Psoas muscle (tissue), 8 donors: ENCODE data around the gene DDI2. TPM values are rescaled to one million over a fixed set of nuclear protein-coding genes. Genes with fewer than 3 reads are reported as not detected.

Experiments
- ATAC-seq, 4 donors: fragments of 200-7000 bp; cut with Tn5 transposase; one replicate each; pipeline ENCODE4 v1.9.1; 2020; ENCODE audit warnings: moderate library complexity in 3 of 4, mild to moderate bottlenecking in 2 of 4
- DNase-seq, 2 donors: peaks; one replicate each; pipeline ENCODE4 v3.0.0-alpha.2; 2020
- H3K27ac ChIP-seq: fragments of 200-600 bp; one replicate; pipeline ENCODE4 v1.8.0; 2022
- H3K27me3 ChIP-seq, 3 donors: fragments of 200-600 bp in 1 of 3; one replicate each; pipeline versions ENCODE4 v1.6.1 to v1.8.0; 2013 to 2022; ENCODE audit warnings: low read length in 2 of 3, mild to moderate bottlenecking in 2 of 3, moderate library complexity in 1 of 3; ENCODE audit not compliant: insufficient read depth in 3 of 3
- H3K36me3 ChIP-seq, 2 donors: fragments of 200-600 bp in 1 of 2; one replicate each; pipeline versions ENCODE4 v1.6.1 to v1.8.0; 2013 to 2022; ENCODE audit warnings: low read depth in 1 of 2, mild to moderate bottlenecking in 1 of 2, moderate library complexity in 1 of 2; ENCODE audit not compliant: insufficient read depth in 1 of 2
- H3K4me1 ChIP-seq: fragments of 200-600 bp; one replicate; pipeline ENCODE4 v1.8.0; 2022
- H3K4me3 ChIP-seq: fragments of 200-600 bp; one replicate; pipeline ENCODE4 v1.8.0; 2022; ENCODE audit warnings: mild to moderate bottlenecking
- H3K9me3 ChIP-seq: fragments of 200-600 bp; one replicate; pipeline ENCODE4 v1.8.0; 2022
- CTCF ChIP-seq: fragments of 200-600 bp; IDR thresholded peaks from one replicate; pipeline ENCODE4 v1.8.0; 2022; ENCODE audit warnings: antibody characterized with exemption
- WGBS, 3 donors: extraction: QIAGEN DNeasy Blood & Tissue Kit; methylation state at CpG; one replicate each; pipeline versions ENCODE4 v1.1.6 to v1.1.7; 2013; 5-methylcytosine and 5-hydroxymethylcytosine counted together
- intact Hi-C, 2 donors: fragments of 100-400 bp; cut with DNase I; formaldehyde crosslinking; loops; one replicate each; pipeline versions ENCODE4 v1.11.0 to v1.14.2; 2022
- polyA plus RNA-seq, 3 donors: library from polyadenylated mRNA; stranded (reverse); fragments of 200-250 nt; gene quantifications; one replicate each; pipeline ENCODE4 v1.2.3, GENCODE V29; 2013
- total RNA-seq, 4 donors: library from RNA; stranded (reverse); fragmentation: NEBNext Ultra II Directional in 2 of 4; extraction: Animal tissue kit (Norgen Biotek cat#: 25700) in 2 of 4; gene quantifications; one replicate each; pipeline versions ENCODE4 v1.2.1 to v1.2.4, GENCODE V29; 2021 to 2023
- donor health status: healthy with polysubstance abuse.
- donor health status: DM: no; HTN: no; CAD: no; lungs with moderate emphysema.
- donor health status: Bipolar disorder and iron deficiency.
- donor health status: healthy.
- donor health status: DM: yes; HTN: yes; CAD: no.
- donor health status: DM: no; HTN: no; CAD: no.
- donor health status: DM: no; HTN: no; CAD: no.
- donor health status: DM: yes; HTN: yes; CAD: no.

Gene DDI2
- total and polyA plus RNA-seq, 7 donors, result 4.8 to 80.2 (median 35.4) TPM

DNA sequence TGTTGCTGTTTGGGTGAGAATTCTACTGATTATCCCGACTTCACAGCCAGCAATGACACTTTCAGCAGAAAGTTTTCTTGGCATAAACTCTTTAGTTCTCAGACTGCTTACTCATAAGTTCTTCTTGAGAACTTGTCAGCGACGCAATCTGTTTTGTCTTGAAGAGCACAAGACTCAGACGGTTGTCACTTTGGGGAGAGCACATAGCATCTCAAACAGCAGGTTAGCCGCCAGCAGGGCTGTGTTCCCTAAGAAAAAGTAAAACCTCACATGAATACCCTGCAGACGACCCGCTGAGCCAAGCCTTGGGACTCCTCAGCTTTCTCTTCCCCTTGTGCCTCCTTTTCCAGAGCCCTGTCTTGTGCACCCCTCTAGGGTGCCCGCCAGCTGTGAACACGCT, 43.8 kb upstream of the DDI2 start:
- Histone ChIP-seq H3K27me3 (no peaks in the 10 kb centered on the region), H3K4me3 (no peak overlapping the region), H3K9me3 (no peaks in the 10 kb centered on the region), H3K36me3 (peaks cover 2 to 25% of the 10 kb centered on the region in 2 donors), H3K27ac (peak overlapping the region; percentile 95), H3K4me1 (peaks cover 18% of the 10 kb centered on the region)
- ATAC-seq, result peak in 2 of 4 donors; percentile 6 to 23
- DNase-seq, result no peak
- intact Hi-C loops, result no loop called here
- no peak for TF ChIP-seq CTCF
- WGBS, 3 donors, result 70 to 85% (median 77%) methylated on average over 9 of the region's 9 CpGs

GRCh38 chr1:15574741-15575140, 42.5 kb upstream of the DDI2 start:
- H3K4me1 ChIP-seq, result peaks cover 29% of the 10 kb centered on the region
- no peak for DNase-seq
- H3K4me3 ChIP-seq, result no peak overlapping the region
- no peak for TF ChIP-seq CTCF
- ATAC-seq, result peak in 1 of 4 donors; percentile 25
- WGBS, 3 donors, result 30 to 50% (median 31%) methylated on average over 6 of the region's 6 CpGs
- H3K27ac ChIP-seq, result peak overlapping the region; percentile 95
- H3K27me3 ChIP-seq, result no peaks in the 10 kb centered on the region
- intact Hi-C loops, result no loop called here
- no peaks in the 10 kb centered on the region for H3K9me3 ChIP-seq
- peaks cover 0 to 12% of the 10 kb centered on the region in 2 donors for H3K36me3 ChIP-seq

DNA sequence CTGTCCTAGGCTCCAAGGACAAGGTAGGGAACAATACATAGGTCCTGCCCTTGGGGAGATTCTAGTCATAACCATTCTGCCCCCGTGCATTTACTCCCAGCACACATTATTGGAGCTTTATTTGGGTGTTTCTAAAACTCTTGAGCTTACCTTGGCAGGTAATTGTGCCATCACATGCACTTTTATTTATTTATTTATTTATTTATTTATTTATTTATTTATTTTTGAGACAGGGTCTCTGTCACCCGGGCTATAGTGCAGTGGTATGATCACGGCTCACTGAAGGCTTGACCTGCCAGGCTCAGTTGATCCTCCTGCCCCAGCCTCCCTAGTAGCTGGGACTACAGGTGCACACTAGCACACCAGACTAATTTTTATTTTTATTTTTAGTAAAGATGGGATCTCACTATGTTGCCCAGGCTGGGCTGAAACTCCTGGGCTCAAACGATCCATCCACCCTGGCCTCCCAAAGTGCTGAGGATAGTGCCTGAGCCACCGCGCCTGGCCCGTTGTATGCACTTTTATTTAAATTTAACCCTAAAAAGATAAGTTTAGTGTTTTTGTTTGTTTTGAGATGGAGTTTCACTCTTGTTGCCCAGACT, 41.6 kb upstream of the DDI2 start:
- no peak for TF ChIP-seq CTCF
- DNase-seq, result no peak
- no peak overlapping the region for H3K4me3 ChIP-seq
- H3K9me3 ChIP-seq, result no peaks in the 10 kb centered on the region
- H3K27ac ChIP-seq, result peak overlapping the region; percentile 95
- intact Hi-C loops, result no loop called here
- peaks cover 0 to 3% of the 10 kb centered on the region in 2 donors for H3K36me3 ChIP-seq
- no peaks in the 10 kb centered on the region for H3K27me3 ChIP-seq
- H3K4me1 ChIP-seq, result peaks cover 37% of the 10 kb centered on the region
- WGBS, 3 donors, result 94 to 96% (median 94%) methylated on average over 7 of the region's 7 CpGs
- ATAC-seq, result no peak

DNA sequence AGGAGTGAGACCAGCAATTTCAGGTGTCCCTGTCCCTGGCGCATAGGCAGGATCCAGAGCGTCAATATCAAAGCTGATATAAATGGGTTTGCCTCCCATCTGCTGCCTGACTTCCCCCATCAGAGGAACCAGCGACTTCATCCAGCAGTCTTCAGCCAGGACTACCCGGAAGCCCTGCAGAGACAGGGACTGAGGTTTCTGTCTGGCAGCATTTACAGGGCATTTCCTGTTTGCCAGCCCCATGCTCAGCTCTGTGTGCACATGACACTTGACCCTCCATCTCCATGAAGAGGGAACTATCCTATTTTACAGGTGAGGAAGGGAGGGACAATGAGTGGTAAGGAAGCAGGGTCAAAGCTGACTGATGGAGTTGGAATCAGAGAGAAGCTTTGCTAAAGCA, 39.6 kb upstream of the DDI2 start:
- Histone ChIP-seq H3K9me3 (no peaks in the 10 kb centered on the region), H3K27me3 (no peaks in the 10 kb centered on the region), H3K4me3 (no peak overlapping the region), H3K27ac (peak overlapping the region; percentile 95), H3K4me1 (peaks cover 39% of the 10 kb centered on the region), H3K36me3 (no peaks in the 10 kb centered on the region)
- no peak for ATAC-seq
- 44 to 68% (median 57%) methylated on average over 4 of the region's 4 CpGs for WGBS, 3 donors
- DNase-seq, result no peak
- intact Hi-C loops, result no loop called here
- no peak for TF ChIP-seq CTCF
